B cell (primary cell): ENCODE measurements around the gene CCDC187. TPM values are rescaled to one million over a fixed set of nuclear protein-coding genes. Genes with fewer than 3 reads are reported as not detected.
A peak's percentile ranks its signal among the peaks of the same experiment; 100 is the strongest.

Experiments
- ATAC-seq: fragments of 200-7000 bp; cut with Tn5 transposase; one replicate; pipeline ENCODE4 v1.10.0; 2021; ENCODE audit warnings: low read depth, mild to moderate bottlenecking, moderate number of reproducible peaks, moderate library complexity
- CTCF ChIA-PET: fragments of 350-600 bp; sonication (Branson Sonifier 250); formaldehyde crosslinking; loops from one replicate; lab custom pipeline; 2021; ENCODE audit warnings: antibody characterized with exemption, inconsistent platforms; lab: Charles Lee
- POLR2A ChIA-PET: fragments of 350-600 bp; sonication (Branson Sonifier 250); formaldehyde crosslinking; loops from one replicate; lab custom pipeline; 2021; ENCODE audit warnings: antibody characterized with exemption; lab: Charles Lee
- DNase-seq: peaks from one replicate; pipeline ENCODE4 v3.0.0; 2013
- H2AFZ ChIP-seq: 2 replicates; pipeline ENCODE4 v1.6.1; 2012; ENCODE audit warnings: mild to moderate bottlenecking, low read depth, low read length; ENCODE audit not compliant: insufficient read depth, poor library complexity, severe bottlenecking
- H3K27ac ChIP-seq, 2 donors: 1 replicate in 1 of 2; 2 replicates in 1 of 2; pipeline ENCODE4 v1.5.1; 2012 to 2013; ENCODE audit warnings: low read length in 2 of 2, mild to moderate bottlenecking in 2 of 2, moderate library complexity in 1 of 2
- H3K27me3 ChIP-seq, 4 experiments: fragments of 200-600 bp in 1 of 4; sonication (generic) in 1 of 4; replicated peaks in 1 of 4; 1 replicate in 2 of 4; 2 replicates in 2 of 4; pipeline versions ENCODE4 v1.6.1 to v1.7.0; 2013 to 2016; ENCODE audit warnings: low read length in 3 of 4, mild to moderate bottlenecking in 2 of 4, mixed read lengths in 1 of 4, moderate library complexity in 1 of 4; ENCODE audit not compliant: insufficient read depth in 4 of 4, control insufficient read depth in 3 of 4; ENCODE audit errors: control extremely low read depth in 1 of 4
- H3K36me3 ChIP-seq, 2 experiments: replicated peaks in 1 of 2; 1 replicate in 1 of 2; 2 replicates in 1 of 2; pipeline versions ENCODE4 v1.6.1 to v1.7.1; 2013; ENCODE audit warnings: low read length in 1 of 2; ENCODE audit not compliant: insufficient read depth in 2 of 2, control insufficient read depth in 1 of 2; ENCODE audit errors: control extremely low read depth in 1 of 2, extremely low read depth in 1 of 2
- H3K4me1 ChIP-seq, 2 donors: fragments of 200-600 bp in 1 of 2; sonication (generic) in 1 of 2; 1 replicate in 1 of 2; 2 replicates in 1 of 2; pipeline versions ENCODE4 v1.5.1 to v1.6.1; 2013 to 2017; ENCODE audit warnings: low read length in 2 of 2; ENCODE audit not compliant: control insufficient read depth in 2 of 2, insufficient read depth in 2 of 2
- H3K4me2 ChIP-seq: replicated peaks from 2 replicates; pipeline ENCODE3; 2012; ENCODE audit warnings: mild to moderate bottlenecking, low read depth, low read length; ENCODE audit not compliant: poor library complexity, severe bottlenecking
- H3K4me3 ChIP-seq, 5 experiments: fragments of 200-600 bp in 1 of 5; sonication (generic) in 1 of 5; 1 replicate in 3 of 5; 2 replicates in 2 of 5; pipeline versions ENCODE4 v1.5.1 to v1.7.0; 2011 to 2016; ENCODE audit warnings: low read length in 4 of 5, mild to moderate bottlenecking in 4 of 5, low read depth in 2 of 5, control low read depth in 1 of 5, moderate library complexity in 1 of 5; ENCODE audit not compliant: insufficient read depth in 1 of 5; ENCODE audit errors: control extremely low read depth in 1 of 5, extremely low read depth in 1 of 5
- H3K79me2 ChIP-seq: fragments of 200-600 bp; sonication (generic); one replicate; pipeline ENCODE4 v1.6.0; 2016; ENCODE audit warnings: low read length; ENCODE audit not compliant: control insufficient read depth, insufficient read depth
- H3K9ac ChIP-seq: fragments of 200-600 bp; sonication (generic); 2 replicates; pipeline ENCODE4 v1.6.1; 2017; ENCODE audit warnings: mild to moderate bottlenecking, low read length, moderate library complexity
- H3K9me3 ChIP-seq, 3 donors: one replicate each; pipeline versions ENCODE4 v1.6.1 to v1.7.1; 2013; ENCODE audit warnings: low read length in 2 of 3; ENCODE audit not compliant: control insufficient read depth in 2 of 3, insufficient read depth in 1 of 3; ENCODE audit errors: control extremely low read depth in 1 of 3
- H4K20me1 ChIP-seq: 2 replicates; pipeline ENCODE4 v1.6.0; 2012; ENCODE audit warnings: mild to moderate bottlenecking, low read length; ENCODE audit not compliant: insufficient read depth, control insufficient read depth, poor library complexity, severe bottlenecking
- H3K27ac Mint-ChIP-seq: one replicate; pipeline ENCODE4 v1.8.0; 2021; ENCODE audit warnings: mixed read lengths
- H3K27me3 Mint-ChIP-seq: one replicate; pipeline ENCODE4 v1.8.0; 2021; ENCODE audit warnings: mixed read lengths
- H3K4me1 Mint-ChIP-seq: one replicate; pipeline ENCODE4 v1.8.0; 2021; ENCODE audit warnings: mixed read lengths
- H3K4me3 Mint-ChIP-seq: one replicate; pipeline ENCODE4 v1.8.0; 2021; ENCODE audit warnings: mixed read lengths
- H3K9me3 Mint-ChIP-seq: one replicate; pipeline ENCODE4 v1.8.0; 2022; ENCODE audit warnings: mixed read lengths; ENCODE audit not compliant: insufficient read depth
- CTCF ChIP-seq: fragments of 200-600 bp; IDR thresholded peaks from one replicate; pipeline ENCODE4 v1.8.0; 2022; ENCODE audit warnings: antibody characterized with exemption, mild to moderate bottlenecking
- EZH2 ChIP-seq: IDR thresholded peaks from 2 replicates; pipeline ENCODE4 v1.6.1; 2012; ENCODE audit warnings: borderline replicate concordance, low read depth, mild to moderate bottlenecking, moderate library complexity, low read length; ENCODE audit not compliant: insufficient read depth, poor library complexity, severe bottlenecking
- WGBS: methylation state at CpG from one replicate; pipeline ENCODE4 v1.1.5; 2013; ENCODE audit warnings: missing lambda C conversion rate; ENCODE audit not compliant: insufficient coverage; 5-methylcytosine and 5-hydroxymethylcytosine counted together
- intact Hi-C: fragments of 100-400 bp; cut with micrococcal nuclease; formaldehyde crosslinking; loops from one replicate; pipeline ENCODE4 v1.10.0; 2022
- polyA plus RNA-seq: library from polyadenylated mRNA; depleted of rRNA; stranded (reverse); fragments of >200 nt; gene quantifications from 2 replicates; pipeline ENCODE4 v1.2.3, GENCODE V29; 2012
- total RNA-seq, 2 donors: library from RNA; stranded (reverse); fragments of 120-200 nt in 1 of 2; gene quantifications; 1 replicate in 1 of 2; 2 replicates in 1 of 2; pipeline versions ENCODE4 v1.2.3 to v1.2.4, GENCODE V29; 2013 to 2022

Gene CCDC187
- total and polyA plus RNA-seq, 2 donors (not counting 1 experiment from before 2014, with no cell fraction given), result 1.5 to 7.6 TPM

DNA sequence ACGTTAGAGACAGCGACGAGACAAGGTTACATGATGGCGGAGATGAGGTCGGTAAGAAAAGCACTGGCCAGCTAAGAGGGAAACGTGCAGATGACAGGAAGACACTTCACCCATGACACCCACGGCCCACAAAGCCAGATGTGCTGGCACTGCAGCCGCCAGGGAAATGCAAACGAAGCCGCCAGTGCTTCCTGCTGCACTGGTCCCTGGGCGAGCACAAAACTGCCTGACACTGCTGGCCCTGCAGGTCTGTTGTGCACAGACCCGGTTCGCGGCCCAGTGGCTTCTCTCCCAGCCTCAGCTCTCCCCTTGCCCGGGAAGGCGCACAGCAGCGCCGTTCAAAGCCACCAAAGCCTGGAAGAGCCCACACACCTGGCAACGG, 78.5 kb downstream of the CCDC187 start:
- H3K9me3 Mint-ChIP-seq, result no peaks in the 10 kb centered on the region
- WGBS, result 32% methylated on average over 17 of the region's 19 CpGs
- CTCF ChIA-PET, result interaction anchor here (0.9 to 7.7 kb wide), 8 partner anchors 16 to 263 kb away, joined by 3 to 102 read pairs (median 6); no protein-coding TSS in a partner anchor
- peak overlapping the region in 4 of 5 experiments; percentile 19 to 47 (median 35) for H3K4me3 ChIP-seq
- H3K36me3 ChIP-seq, result peaks cover 0 to 71% of the 10 kb centered on the region in 2 experiments
- H3K4me3 Mint-ChIP-seq, result peak overlapping the region; percentile 86
- POLR2A ChIA-PET, result interaction anchor here (0.6 to 6.4 kb wide), 9 partner anchors 8 to 42 kb away, joined by 3 to 53 read pairs (median 4); no protein-coding TSS in a partner anchor
- H4K20me1 ChIP-seq, result peaks cover 77% of the 10 kb centered on the region
- peaks cover 0 to 10% (median 0%) of the 10 kb centered on the region in 3 donors for H3K9me3 ChIP-seq
- H3K27ac Mint-ChIP-seq, result peak overlapping the region; percentile 98
- intact Hi-C loops, result loop anchor here (1.0 kb wide), 5 partner anchors 15 to 107 kb away; partner anchors contain the start of gene TMEM250
- H3K4me2 ChIP-seq, result peak overlapping the region; percentile 73
- peak; percentile 92 for DNase-seq
- peaks cover 40 to 71% of the 10 kb centered on the region in 2 donors for H3K4me1 ChIP-seq
- peak overlapping the region; percentile 61 for H3K9ac ChIP-seq
- peaks cover 91% of the 10 kb centered on the region for H3K79me2 ChIP-seq
- TF ChIP-seq CTCF (no peak), EZH2 (no peak)
- peak; percentile 70 for ATAC-seq
- no peaks in the 10 kb centered on the region for H3K27me3 Mint-ChIP-seq
- H3K27me3 ChIP-seq, result no peaks in the 10 kb centered on the region
- peak overlapping the region; percentile 95 to 100 for H3K27ac ChIP-seq
- peaks cover 75% of the 10 kb centered on the region for H3K4me1 Mint-ChIP-seq
- H2AFZ ChIP-seq, result peak overlapping the region; percentile 48
